Tibial nerve (tissue), 4 donors: ENCODE results near the gene RPS6KA3.

Source experiments
- CTCF ChIP-seq, 5 experiments: fragments of 200-600 bp in 3 of 5; fragments of 450-650 bp in 2 of 5; sonication (generic) in 3 of 5; IDR thresholded peaks; one replicate each; pipeline ENCODE4 v1.5.1; 2016 to 2019; ENCODE audit warnings: antibody characterized with exemption in 5 of 5, mild to moderate bottlenecking in 3 of 5, moderate library complexity in 2 of 5
- EP300 ChIP-seq, 2 donors: sonication (generic); formaldehyde crosslinking; IDR thresholded peaks; one replicate each; pipeline ENCODE4 v1.6.1; 2017; ENCODE audit warnings: antibody characterized with exemption in 2 of 2, mild to moderate bottlenecking in 1 of 2

- TF ChIP-seq CTCF (IDR thresholded peaks at IDR 0.05): no peak
- no peak for TF ChIP-seq EP300 (IDR thresholded peaks at IDR 0.05)
Measured at GRCh38 chrX:20159797-20160385, 106.8 kb downstream of the RPS6KA3 start.
